ENCODE results near the gene OGDH. TPM values are rescaled to one million over a fixed set of nuclear protein-coding genes. Genes with fewer than 3 reads are reported as not detected.
"Not testable (repeated sequence)": the region's sequence is repeated elsewhere in the genome, so short reads cannot be mapped to it uniquely, and the experiment has no call there.

Gene OGDH
- total RNA-seq = 68.0 and 69.3 TPM in 2 replicates
- long read RNA-seq, full-length matches to known transcripts = 6 of 21 reads
- long read RNA-seq, partial matches to known transcripts = 9 of 21 reads
- long read RNA-seq, other reads (novel, unspliced or antisense) = 6 of 21 reads

- TF ChIP-seq CTCF (IDR thresholded peaks at IDR 0.05) = no peak
- peak; percentile 100 for DNase-seq (ENCODE audit: extremely low spot score, unreplicated experiment)
- Mint-ChIP-seq H3K4me3 (ENCODE audit: unreplicated experiment) (peak within 1 kb of the TSS; percentile 96), H3K9me3 (ENCODE audit: unreplicated experiment) (no peaks in the 10 kb centered on the region), H3K27ac (ENCODE audit: unreplicated experiment) (peak within 1 kb of the TSS; percentile 98), H3K4me1 (ENCODE audit: unreplicated experiment) (peaks cover 39% of the 10 kb centered on the region), H3K36me3 (ENCODE audit: unreplicated experiment) (no peaks in the 10 kb centered on the region), H3K27me3 (ENCODE audit: unreplicated experiment) (peaks cover 7% of the 10 kb centered on the region)
These were observed at the start of gene OGDH for GRCh38 chr7:44606341-44607140. TSS of gene OGDH (plus strand) at chr7:44606627. CDS start at chr7:44624344, 17,717 bp downstream.

- no peaks in the 10 kb centered on the region for H3K4me1 Mint-ChIP-seq (ENCODE audit: unreplicated experiment)
- H3K4me3 Mint-ChIP-seq (ENCODE audit: unreplicated experiment) = no peak overlapping the region
- H3K36me3 Mint-ChIP-seq (ENCODE audit: unreplicated experiment) = no peaks in the 10 kb centered on the region
- no peaks in the 10 kb centered on the region for H3K9me3 Mint-ChIP-seq (ENCODE audit: unreplicated experiment)
- no peak for DNase-seq (ENCODE audit: extremely low spot score, unreplicated experiment)
- no peak overlapping the region for H3K27ac Mint-ChIP-seq (ENCODE audit: unreplicated experiment)
- no peak for TF ChIP-seq CTCF (IDR thresholded peaks at IDR 0.05)
- H3K27me3 Mint-ChIP-seq (ENCODE audit: unreplicated experiment) = peaks cover 11% of the 10 kb centered on the region
These were observed 48.9 kb upstream of the OGDH start for GRCh38 chr7:44557485-44557884.

- no peak overlapping the region for H3K4me3 Mint-ChIP-seq (ENCODE audit: unreplicated experiment)
- TF ChIP-seq CTCF (IDR thresholded peaks at IDR 0.05) = no peak
- DNase-seq (ENCODE audit: extremely low spot score, unreplicated experiment) = no peak
These were observed 46.9 kb upstream of the OGDH start for GRCh38 chr7:44559485-44559884.

GRCh38 chr7:44561481-44561880 is 44.9 kb upstream of the OGDH start:
- no peak for DNase-seq (ENCODE audit: extremely low spot score, unreplicated experiment)
- Mint-ChIP-seq H3K9me3 (ENCODE audit: unreplicated experiment) (no peaks in the 10 kb centered on the region), H3K36me3 (ENCODE audit: unreplicated experiment) (peaks cover 17% of the 10 kb centered on the region), H3K27ac (ENCODE audit: unreplicated experiment) (no peak overlapping the region), H3K27me3 (ENCODE audit: unreplicated experiment) (peaks cover 9% of the 10 kb centered on the region), H3K4me1 (ENCODE audit: unreplicated experiment) (no peaks in the 10 kb centered on the region), H3K4me3 (ENCODE audit: unreplicated experiment) (no peak overlapping the region)
- no peak for TF ChIP-seq CTCF (IDR thresholded peaks at IDR 0.05)

More at GRCh38 chr7:44559485-44559884, 46.9 kb upstream of the OGDH start:
- Mint-ChIP-seq H3K36me3 (ENCODE audit: unreplicated experiment) (peaks cover 4% of the 10 kb centered on the region), H3K27me3 (ENCODE audit: unreplicated experiment) (peaks cover 9% of the 10 kb centered on the region), H3K27ac (ENCODE audit: unreplicated experiment) (no peak overlapping the region), H3K4me1 (ENCODE audit: unreplicated experiment) (no peaks in the 10 kb centered on the region), H3K9me3 (ENCODE audit: unreplicated experiment) (no peaks in the 10 kb centered on the region)

GRCh38 chr7:44561962-44562621 is 44.3 kb upstream of the OGDH start:
- H3K27me3 Mint-ChIP-seq (ENCODE audit: unreplicated experiment) = peaks cover 5% of the 10 kb centered on the region
- no peak overlapping the region for H3K27ac Mint-ChIP-seq (ENCODE audit: unreplicated experiment)
- no peak for TF ChIP-seq CTCF (IDR thresholded peaks at IDR 0.05)
- H3K36me3 Mint-ChIP-seq (ENCODE audit: unreplicated experiment) = peaks cover 21% of the 10 kb centered on the region
- no peak overlapping the region for H3K4me3 Mint-ChIP-seq (ENCODE audit: unreplicated experiment)
- no peaks in the 10 kb centered on the region for H3K9me3 Mint-ChIP-seq (ENCODE audit: unreplicated experiment)
- no peak for DNase-seq (ENCODE audit: extremely low spot score, unreplicated experiment)
- H3K4me1 Mint-ChIP-seq (ENCODE audit: unreplicated experiment) = no peaks in the 10 kb centered on the region

- peaks cover 26% of the 10 kb centered on the region for H3K36me3 Mint-ChIP-seq (ENCODE audit: unreplicated experiment)
- not testable (repeated sequence) for H3K9me3 Mint-ChIP-seq (ENCODE audit: unreplicated experiment); H3K27me3 Mint-ChIP-seq (ENCODE audit: unreplicated experiment); H3K4me3 Mint-ChIP-seq (ENCODE audit: unreplicated experiment); DNase-seq (ENCODE audit: extremely low spot score, unreplicated experiment); H3K27ac Mint-ChIP-seq (ENCODE audit: unreplicated experiment); H3K4me1 Mint-ChIP-seq (ENCODE audit: unreplicated experiment)
These were observed 43.8 kb upstream of the OGDH start for GRCh38 chr7:44562622-44562962.
